ENCODE data around the gene INTS3. TPM values are rescaled to one million over a fixed set of nuclear protein-coding genes. Genes with fewer than 3 reads are reported as not detected.

The INTS3 gene
- 17.8 and 23.6 TPM in 2 replicates for total RNA-seq

DNA sequence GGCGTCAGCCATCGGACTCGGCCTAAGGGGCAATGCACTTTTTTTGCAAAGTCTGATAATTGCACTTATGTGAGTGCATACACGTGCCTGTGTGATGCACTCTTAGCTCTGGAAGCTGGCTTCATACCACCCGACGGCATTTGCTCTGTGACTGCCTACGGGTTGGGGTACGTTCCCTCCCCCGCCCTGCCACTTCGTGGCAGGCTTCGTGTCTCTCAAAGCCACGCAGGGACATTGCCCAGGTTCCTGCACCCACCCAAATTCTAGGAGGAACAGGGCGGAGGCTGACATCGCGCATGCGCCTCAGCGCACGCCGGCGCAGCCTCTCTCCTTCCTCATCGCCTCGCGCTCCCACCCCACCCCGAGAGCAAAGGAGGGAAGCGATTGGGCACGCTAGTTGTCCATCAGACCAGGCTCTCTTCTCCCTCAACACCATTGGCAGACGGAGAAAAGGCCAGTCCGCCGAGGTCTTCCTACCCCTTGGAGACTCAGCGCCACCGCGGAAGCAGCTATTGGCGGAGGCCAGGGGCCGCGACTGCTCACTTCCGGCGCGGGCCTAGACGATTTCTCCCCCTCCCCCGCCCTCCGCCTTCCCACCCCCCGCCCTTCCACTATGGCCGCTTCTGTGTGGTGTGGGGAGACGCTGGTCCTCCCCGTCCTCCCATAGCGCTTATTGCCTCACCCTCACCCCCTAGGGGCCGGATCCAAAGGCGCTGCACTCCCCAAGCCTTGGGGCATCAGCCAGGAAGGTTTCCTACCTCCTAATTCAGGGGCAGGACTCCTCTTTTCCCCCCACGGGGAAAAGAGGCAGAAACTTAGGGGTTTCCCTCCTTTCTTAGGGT is at the start of gene INTS3:
Gene INTS3 (plus strand): TSS at position 588 of the 842 bp plus-strand sequence. CDS start 585 bp downstream, outside the sequence.

GRCh38 chr1:153678519-153679336 is 49.1 kb upstream of the INTS3 start, which contains the start of gene NPR1:
TSS of gene NPR1 (plus strand) at chr1:153678688. CDS start at chr1:153679109, 421 bp downstream.

GRCh38 chr1:153774780-153775457 is 47.1 kb downstream of the INTS3 start, which contains the start of gene SLC27A3:
TSS of gene SLC27A3 (plus strand) at chr1:153775407. CDS start at chr1:153775498, 91 bp downstream.

Other genes starting within 250 kb of the INTS3 start
- gene S100A6, start 192.1 kb upstream of the INTS3 start, total RNA-seq = 908 and 1,133 TPM in 2 replicates
- gene S100A5, start 187.1 kb upstream of the INTS3 start, total RNA-seq = not detected in 2 replicates
- 2.8 and 5.5 TPM in 2 replicates for gene S100A4, start 182.2 kb upstream of the INTS3 start, total RNA-seq
- 9.7 and 12.4 TPM in 2 replicates for gene S100A3, start 178.8 kb upstream of the INTS3 start, total RNA-seq
- gene S100A2, start 162.2 kb upstream of the INTS3 start, total RNA-seq = 1.5 and 2.0 TPM in 2 replicates
- gene S100A16, start 114.9 kb upstream of the INTS3 start, total RNA-seq = 728 and 751 TPM in 2 replicates
- not detected in 2 replicates for gene S100A14, start 111.7 kb upstream of the INTS3 start, total RNA-seq
- 144 and 167 TPM in 2 replicates for gene S100A13, start 100.5 kb upstream of the INTS3 start, total RNA-seq
- not detected in 2 replicates for gene S100A1, start 99.6 kb upstream of the INTS3 start, total RNA-seq
- gene CHTOP, start 94.0 kb upstream of the INTS3 start, total RNA-seq = 37.8 and 48.0 TPM in 2 replicates
- 57.5 and 62.2 TPM in 2 replicates for gene SNAPIN, start 69.3 kb upstream of the INTS3 start, total RNA-seq
- gene ILF2, start 57.1 kb upstream of the INTS3 start, total RNA-seq = 283 and 310 TPM in 2 replicates
- 14.5 and 15.3 TPM in 2 replicates for gene NPR1, start 49.4 kb upstream of the INTS3 start, total RNA-seq
- gene SLC27A3, start 47.4 kb downstream of the INTS3 start, total RNA-seq = 15.5 and 18.5 TPM in 2 replicates
- gene GATAD2B, start 194.9 kb downstream of the INTS3 start, total RNA-seq = 6.9 and 8.9 TPM in 2 replicates
- 16.9 and 23.9 TPM in 2 replicates for gene DENND4B, start 218.7 kb downstream of the INTS3 start, total RNA-seq
- 9.1 and 11.6 TPM in 2 replicates for gene CRTC2, start 230.6 kb downstream of the INTS3 start, total RNA-seq
- 94.3 and 101 TPM in 2 replicates for gene SLC39A1, start 235.5 kb downstream of the INTS3 start, total RNA-seq
- gene CREB3L4, start 239.9 kb downstream of the INTS3 start, total RNA-seq = 6.3 and 9.0 TPM in 2 replicates
- 223 and 236 TPM in 2 replicates for gene JTB, start 249.6 kb downstream of the INTS3 start, total RNA-seq